Measurements from ENCODE around the gene PER3. TPM values are rescaled to one million over a fixed set of nuclear protein-coding genes. Genes with fewer than 3 reads are reported as not detected.
A peak's percentile ranks its signal among the peaks of the same experiment; 100 is the strongest.

The PER3 gene
- total RNA-seq, 1 donor from 2014 or later, result 2.9 TPM

- H3K27ac Mint-ChIP-seq, result no peak overlapping the region
- H3K4me3 Mint-ChIP-seq (ENCODE audit: low read depth), result no peak overlapping the region
- TF ChIP-seq CTCF (IDR thresholded peaks at IDR 0.05; ENCODE audit: unreplicated experiment), result no peak
- no peak for DNase-seq (ENCODE audit: low spot score, unreplicated experiment)
- H3K36me3 Mint-ChIP-seq (ENCODE audit: insufficient read depth), result no peaks in the 10 kb centered on the region
- H3K27me3 Mint-ChIP-seq, result no peaks in the 10 kb centered on the region
- peaks cover 10% of the 10 kb centered on the region for H3K9me3 Mint-ChIP-seq (ENCODE audit: low read depth)
- H3K4me1 Mint-ChIP-seq (ENCODE audit: low read depth), result no peaks in the 10 kb centered on the region
These were observed 93.9 kb downstream of the PER3 start for GRCh38 chr1:7878027-7878426.

GRCh38 chr1:7879228-7879627 is 95.1 kb downstream of the PER3 start:
- Mint-ChIP-seq H3K36me3 (ENCODE audit: insufficient read depth) (no peaks in the 10 kb centered on the region), H3K27ac (peak overlapping the region; percentile 1), H3K27me3 (no peaks in the 10 kb centered on the region), H3K4me3 (ENCODE audit: low read depth) (no peak overlapping the region), H3K4me1 (ENCODE audit: low read depth) (no peaks in the 10 kb centered on the region), H3K9me3 (ENCODE audit: low read depth) (peaks cover 10% of the 10 kb centered on the region)
- no peak for DNase-seq (ENCODE audit: low spot score, unreplicated experiment)
- TF ChIP-seq CTCF (IDR thresholded peaks at IDR 0.05; ENCODE audit: unreplicated experiment), result peak; percentile 23

- H3K27ac Mint-ChIP-seq, result no peak overlapping the region
- H3K27me3 Mint-ChIP-seq, result peaks cover 18% of the 10 kb centered on the region
- no peaks in the 10 kb centered on the region for H3K4me1 Mint-ChIP-seq (ENCODE audit: low read depth)
- no peaks in the 10 kb centered on the region for H3K36me3 Mint-ChIP-seq (ENCODE audit: insufficient read depth)
- no peak overlapping the region for H3K4me3 Mint-ChIP-seq (ENCODE audit: low read depth)
- no peak for TF ChIP-seq CTCF (IDR thresholded peaks at IDR 0.05; ENCODE audit: unreplicated experiment)
- DNase-seq (ENCODE audit: low spot score, unreplicated experiment), result no peak
- H3K9me3 Mint-ChIP-seq (ENCODE audit: low read depth), result no peaks in the 10 kb centered on the region
These were observed 100.7 kb downstream of the PER3 start for GRCh38 chr1:7884757-7885156.

GRCh38 chr1:7885513-7886404 is 101.7 kb downstream of the PER3 start:
- DNase-seq (ENCODE audit: low spot score, unreplicated experiment), result no peak
- TF ChIP-seq CTCF (IDR thresholded peaks at IDR 0.05; ENCODE audit: unreplicated experiment), result no peak
- Mint-ChIP-seq H3K27me3 (peaks cover 18% of the 10 kb centered on the region), H3K9me3 (ENCODE audit: low read depth) (no peaks in the 10 kb centered on the region), H3K4me1 (ENCODE audit: low read depth) (no peaks in the 10 kb centered on the region), H3K4me3 (ENCODE audit: low read depth) (no peak overlapping the region), H3K27ac (peak overlapping the region; percentile 42), H3K36me3 (ENCODE audit: insufficient read depth) (no peaks in the 10 kb centered on the region)

GRCh38 chr1:7886405-7886745 is 102.3 kb downstream of the PER3 start:
- H3K27me3 Mint-ChIP-seq, result peaks cover 18% of the 10 kb centered on the region
- no peak for DNase-seq (ENCODE audit: low spot score, unreplicated experiment)
- no peaks in the 10 kb centered on the region for H3K4me1 Mint-ChIP-seq (ENCODE audit: low read depth)
- no peaks in the 10 kb centered on the region for H3K36me3 Mint-ChIP-seq (ENCODE audit: insufficient read depth)
- no peak overlapping the region for H3K4me3 Mint-ChIP-seq (ENCODE audit: low read depth)
- no peak overlapping the region for H3K27ac Mint-ChIP-seq
- H3K9me3 Mint-ChIP-seq (ENCODE audit: low read depth), result no peaks in the 10 kb centered on the region
- TF ChIP-seq CTCF (IDR thresholded peaks at IDR 0.05; ENCODE audit: unreplicated experiment), result no peak
